IMR-90 (cell line): ENCODE results near the gene PROSER2. TPM values are rescaled to one million over a fixed set of nuclear protein-coding genes. Genes with fewer than 3 reads are reported as not detected.

Experiments
- ATAC-seq: fragments of 200-7000 bp; cut with Tn5 transposase; 2 replicates; pipeline ENCODE4 v1.9.1; 2020; ENCODE audit warnings: low read depth, mild to moderate bottlenecking, moderate library complexity
- BruUV-seq: library from RNA; stranded (reverse); fragments of 400-500 nt; replicated peaks from 2 replicates; lab custom pipeline; 2021; lab: Mats Ljungman, UMichigan
- CTCF ChIA-PET: fragments of 300-600 bp; formaldehyde crosslinking; extraction: SDS; loops from one replicate; lab custom pipeline; 2021; ENCODE audit warnings: antibody characterized with exemption; lab: Yijun Ruan, JAX
- POLR2A ChIA-PET: fragments of 300-600 bp; sonication (Branson Sonifier 250); formaldehyde crosslinking; loops from one replicate; lab custom pipeline; 2022; ENCODE audit warnings: antibody characterized with exemption; ENCODE audit not compliant: unreplicated experiment; lab: Charles Lee
- DNase-seq: peaks from one replicate; pipeline ENCODE4 v3.0.0; 2013
- H2AFZ ChIP-seq: replicated peaks from 2 replicates; pipeline ENCODE3; 2013; ENCODE audit warnings: low read length, mild to moderate bottlenecking; ENCODE audit not compliant: poor library complexity
- H2AK5ac ChIP-seq: 2 replicates; pipeline ENCODE4 v1.6.1; 2013; ENCODE audit warnings: low read depth, low read length, inconsistent platforms
- H2AK9ac ChIP-seq: replicated peaks from 2 replicates; pipeline ENCODE3; 2013; ENCODE audit warnings: mild to moderate bottlenecking, low read depth, low read length, moderate library complexity; ENCODE audit not compliant: poor library complexity
- H2BK120ac ChIP-seq: 2 replicates; pipeline ENCODE4 v1.6.1; 2013; ENCODE audit warnings: low read depth, low read length, inconsistent platforms
- H2BK15ac ChIP-seq: 3 replicates; pipeline ENCODE4 v1.6.1; 2013; ENCODE audit warnings: low read depth, low read length, inconsistent platforms
- H2BK20ac ChIP-seq: 2 replicates; pipeline ENCODE4 v1.6.1; 2013; ENCODE audit warnings: low read depth, mild to moderate bottlenecking, inconsistent platforms, low read length, moderate library complexity
- H2BK5ac ChIP-seq: 2 replicates; pipeline ENCODE4 v1.6.1; 2013; ENCODE audit warnings: mild to moderate bottlenecking, low read depth, low read length, inconsistent platforms; ENCODE audit not compliant: poor library complexity, severe bottlenecking
- H3K14ac ChIP-seq: replicated peaks from 2 replicates; pipeline ENCODE4 v1.6.1; 2013; ENCODE audit warnings: low read depth, low read length, inconsistent platforms
- H3K18ac ChIP-seq: 2 replicates; pipeline ENCODE4 v1.6.1; 2013; ENCODE audit warnings: low read depth, low read length, control low read depth
- H3K23ac ChIP-seq: 2 replicates; pipeline ENCODE4 v1.6.1; 2013; ENCODE audit warnings: low read depth, low read length, inconsistent platforms
- H3K27ac ChIP-seq: 2 replicates; pipeline ENCODE4 v1.5.1; 2013; ENCODE audit warnings: mild to moderate bottlenecking, control low read depth, low read length; ENCODE audit not compliant: insufficient read depth
- H3K27me3 ChIP-seq: 2 replicates; pipeline ENCODE4 v1.6.1; 2013; ENCODE audit warnings: low read length; ENCODE audit not compliant: control insufficient read depth, insufficient read depth
- H3K36me3 ChIP-seq: 2 replicates; pipeline ENCODE4 v1.6.1; 2013; ENCODE audit warnings: low read length, mixed read lengths; ENCODE audit not compliant: control insufficient read depth, insufficient read depth
- H3K4ac ChIP-seq: 2 replicates; pipeline ENCODE4 v1.6.1; 2013; ENCODE audit warnings: low read depth, low read length, inconsistent platforms
- H3K4me1 ChIP-seq: 2 replicates; pipeline ENCODE4 v1.6.1; 2013; ENCODE audit warnings: low read length, mixed read lengths; ENCODE audit not compliant: control insufficient read depth, insufficient read depth
- H3K4me2 ChIP-seq: 2 replicates; pipeline ENCODE4 v1.6.1; 2013; ENCODE audit warnings: low read depth, mild to moderate bottlenecking, control low read depth, low read length, moderate library complexity
- H3K4me3 ChIP-seq: 2 replicates; pipeline ENCODE4 v1.5.1; 2013; ENCODE audit warnings: low read depth, mild to moderate bottlenecking, control low read depth, low read length, moderate library complexity; ENCODE audit not compliant: insufficient read depth
- H3K56ac ChIP-seq: 2 replicates; pipeline ENCODE4 v1.6.1; 2013; ENCODE audit warnings: low read length, inconsistent platforms; ENCODE audit not compliant: insufficient read depth; ENCODE audit errors: extremely low read depth
- H3K79me1 ChIP-seq, 2 experiments: 2 replicates each; pipeline ENCODE4 v1.6.1; 2013; ENCODE audit warnings: low read length in 2 of 2, inconsistent platforms in 1 of 2, low read depth in 1 of 2
- H3K9ac ChIP-seq: 2 replicates; pipeline ENCODE4 v1.6.1; 2013; ENCODE audit warnings: low read depth, low read length, control low read depth
- H3K9me1 ChIP-seq: 2 replicates; pipeline ENCODE4 v1.6.1; 2013; ENCODE audit warnings: low read length, inconsistent platforms; ENCODE audit not compliant: insufficient read depth
- H3K9me3 ChIP-seq: 2 replicates; pipeline ENCODE4 v1.6.1; 2013; ENCODE audit warnings: low read length; ENCODE audit not compliant: control insufficient read depth, insufficient read depth
- H4K20me1 ChIP-seq: 2 replicates; pipeline ENCODE4 v1.6.1; 2013; ENCODE audit warnings: low read length, inconsistent platforms; ENCODE audit not compliant: insufficient read depth
- H4K5ac ChIP-seq: 2 replicates; pipeline ENCODE4 v1.6.1; 2013; ENCODE audit warnings: mild to moderate bottlenecking, low read depth, low read length, control low read depth
- H4K8ac ChIP-seq, 2 experiments: 2 replicates each; pipeline ENCODE4 v1.6.1; 2013; ENCODE audit warnings: low read depth in 2 of 2, low read length in 2 of 2, control low read depth in 1 of 2, inconsistent platforms in 1 of 2
- H4K91ac ChIP-seq: 2 replicates; pipeline ENCODE4 v1.6.1; 2013; ENCODE audit warnings: low read depth, low read length, inconsistent platforms; ENCODE audit not compliant: insufficient read depth
- BHLHE40 ChIP-seq: fragments of 150-350 bp; IDR thresholded peaks from 2 replicates; pipeline ENCODE4 v1.6.1; 2016; ENCODE audit warnings: mild to moderate bottlenecking, low read depth, low read length
- CEBPB ChIP-seq: IDR thresholded peaks from 2 replicates; pipeline ENCODE4 v1.6.1; 2012; ENCODE audit warnings: low read depth, low read length, improper control_type of control experiment
- CHD1 ChIP-seq: IDR thresholded peaks from 2 replicates; pipeline ENCODE4 v1.6.1; 2012; ENCODE audit warnings: low read depth, low read length, improper control_type of control experiment
- CTCF ChIP-seq: conservative IDR thresholded peaks from 2 replicates; pipeline ENCODE4 v1.5.1; 2012; ENCODE audit warnings: mild to moderate bottlenecking, low read depth, low read length, improper control_type of control experiment
- FOS ChIP-seq: fragments of 150-350 bp; IDR thresholded peaks from 2 replicates; pipeline ENCODE4 v1.6.1; 2016; ENCODE audit warnings: low read depth, low read length
- MAFK ChIP-seq: IDR thresholded peaks from 2 replicates; pipeline ENCODE4 v1.6.1; 2012; ENCODE audit warnings: low read depth, low read length, improper control_type of control experiment
- MAZ ChIP-seq: IDR thresholded peaks from 2 replicates; pipeline ENCODE4 v1.6.1; 2012; ENCODE audit warnings: low read depth, mild to moderate bottlenecking, low read length, improper control_type of control experiment, moderate library complexity, borderline replicate concordance
- MXI1 ChIP-seq: IDR thresholded peaks from 2 replicates; pipeline ENCODE4 v1.6.1; 2012; ENCODE audit warnings: low read depth, mild to moderate bottlenecking, low read length, moderate library complexity, borderline replicate concordance
- NFE2L2 ChIP-seq: fragments of 150-350 bp; IDR thresholded peaks from 2 replicates; pipeline ENCODE4 v1.6.1; 2016; ENCODE audit warnings: low read depth, mild to moderate bottlenecking, low read length
- POLR2A ChIP-seq: IDR thresholded peaks from 2 replicates; pipeline ENCODE4 v1.6.1; 2012; ENCODE audit warnings: mild to moderate bottlenecking, low read depth, low read length
- RAD21 ChIP-seq: IDR thresholded peaks from 2 replicates; pipeline ENCODE4 v1.6.1; 2012; ENCODE audit warnings: low read length, improper control_type of control experiment
- RCOR1 ChIP-seq: IDR thresholded peaks from 2 replicates; pipeline ENCODE4 v1.6.1; 2012; ENCODE audit warnings: mild to moderate bottlenecking, low read length, improper control_type of control experiment; ENCODE audit not compliant: insufficient replicate concordance
- RFX5 ChIP-seq: IDR thresholded peaks from 2 replicates; pipeline ENCODE4 v1.8.0; 2012; ENCODE audit warnings: low read depth, mild to moderate bottlenecking, low read length, moderate library complexity
- SMC3 ChIP-seq: fragments of 150-350 bp; IDR thresholded peaks from 2 replicates; pipeline ENCODE4 v1.6.1; 2016; ENCODE audit warnings: low read depth, mild to moderate bottlenecking, antibody characterized with exemption, low read length, moderate library complexity
- USF2 ChIP-seq: fragments of 150-350 bp; IDR thresholded peaks from 2 replicates; pipeline ENCODE4 v1.6.1; 2017; ENCODE audit warnings: mild to moderate bottlenecking, antibody characterized with exemption, low read length, low read depth
- WGBS, 2 experiments: methylation state at CpG; one replicate each; pipeline versions ENCODE4 v1.1.5 to v1.1.7; 2013; ENCODE audit warnings: missing lambda C conversion rate in 2 of 2; ENCODE audit not compliant: insufficient read length in 1 of 2; ENCODE audit errors: extremely low coverage in 2 of 2; 5-methylcytosine and 5-hydroxymethylcytosine counted together
- dilution Hi-C: fragments of 300-500 bp; cut with HindIII; formaldehyde crosslinking; loops from one replicate; pipeline ENCODE4 v1.14.3; 2018; ENCODE audit warnings: low sequenced_read_pairs; ENCODE audit not compliant: unreplicated experiment
- in situ Hi-C: fragments of 300-500 bp; cut with MboI; formaldehyde crosslinking; loops from 3 replicates; pipeline ENCODE4 v1.14.3; 2019; ENCODE audit warnings: low sequenced_read_pairs, inconsistent platforms, mixed read lengths
- intact Hi-C: fragments of 100-400 bp; cut with micrococcal nuclease; formaldehyde crosslinking; loops from 2 replicates; pipeline ENCODE4 v1.10.0; 2022
- polyA plus RNA-seq, 3 experiments: library from polyadenylated mRNA; depleted of rRNA; stranded (reverse); fragments of >200 nt; gene quantifications; 2 replicates each; pipeline ENCODE4 v1.2.3, GENCODE V29; 2012; ENCODE audit warnings: low replicate concordance in 1 of 3
- total RNA-seq: library from RNA; depleted of rRNA; stranded (reverse); fragments of >200 nt; gene quantifications from 2 replicates; pipeline ENCODE4 v1.2.3, GENCODE V29; 2012
- TF ChIP-seq, protein P1 (sequence below): fragments of 150-350 bp; IDR thresholded peaks from 2 replicates; pipeline ENCODE4 v1.6.1; 2016; ENCODE audit warnings: low read depth, mild to moderate bottlenecking, low read length, moderate library complexity, borderline replicate concordance

Gene PROSER2
- total and polyA plus RNA-seq, 2 of the 4 experiments (the other 2 are of a cell fraction), result 1.4 to 2.0 TPM

- Histone ChIP-seq H3K4me2 (no peak overlapping the region), H4K5ac (no peak overlapping the region), H3K36me3 (no peaks in the 10 kb centered on the region), H3K4me1 (peaks cover 1% of the 10 kb centered on the region; the same call in 1 of the 2 replicates), H3K4me3 (no peak overlapping the region), H3K23ac (no peak overlapping the region), H2AK5ac (no peak overlapping the region), H3K18ac (no peak overlapping the region), H3K4ac (no peak overlapping the region), H3K9me3 (no peaks in the 10 kb centered on the region), H3K14ac (no peak overlapping the region), H2BK120ac (no peak overlapping the region), H3K79me1 (peaks cover 2 to 5% of the 10 kb centered on the region in 2 experiments; a peak in 3 of 4 replicates), H4K20me1 (no peaks in the 10 kb centered on the region), H3K9ac (no peak overlapping the region), H3K27me3 (no peaks in the 10 kb centered on the region), H2AFZ (no peak overlapping the region), H4K8ac (no peak overlapping the region), H3K9me1 (no peaks in the 10 kb centered on the region), H2BK20ac (no peak overlapping the region), H3K56ac (no peak overlapping the region), H4K91ac (no peak overlapping the region), H2BK15ac (no peak overlapping the region), H2BK5ac (no peak overlapping the region), H3K27ac (no peak overlapping the region), H2AK9ac (no peak overlapping the region)
- ChIA-PET CTCF (no interaction called here), POLR2A (no interaction called here)
- no TSS peak for BruUV-seq
- TF ChIP-seq MAZ, result no peak
- no peak for TF ChIP-seq NFE2L2
- TF ChIP-seq USF2, result no peak
- TF ChIP-seq FOS, result no peak
- TF ChIP-seq MXI1, result no peak
- TF ChIP-seq BHLHE40, result no peak
- TF ChIP-seq RAD21, result no peak
- no peak for TF ChIP-seq POLR2A
- TF ChIP-seq CTCF, result no peak
- TF ChIP-seq, protein P1, sequence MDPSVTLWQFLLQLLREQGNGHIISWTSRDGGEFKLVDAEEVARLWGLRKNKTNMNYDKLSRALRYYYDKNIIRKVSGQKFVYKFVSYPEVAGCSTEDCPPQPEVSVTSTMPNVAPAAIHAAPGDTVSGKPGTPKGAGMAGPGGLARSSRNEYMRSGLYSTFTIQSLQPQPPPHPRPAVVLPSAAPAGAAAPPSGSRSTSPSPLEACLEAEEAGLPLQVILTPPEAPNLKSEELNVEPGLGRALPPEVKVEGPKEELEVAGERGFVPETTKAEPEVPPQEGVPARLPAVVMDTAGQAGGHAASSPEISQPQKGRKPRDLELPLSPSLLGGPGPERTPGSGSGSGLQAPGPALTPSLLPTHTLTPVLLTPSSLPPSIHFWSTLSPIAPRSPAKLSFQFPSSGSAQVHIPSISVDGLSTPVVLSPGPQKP, result no peak
- no peak for TF ChIP-seq CEBPB
- no peak for TF ChIP-seq MAFK
- no peak for TF ChIP-seq RCOR1
- TF ChIP-seq SMC3, result no peak
- TF ChIP-seq RFX5, result no peak
- no peak for TF ChIP-seq CHD1
- dilution Hi-C loops, result no loop called here
- DNase-seq (no peak), ATAC-seq (no peak)
- no CpG with 5 or more reads among the region's 7 CpGs for WGBS, 2 experiments
- in situ Hi-C loops, result no loop called here
- intact Hi-C loops, result no loop called here
Measured at GRCh38 chr10:11845113-11845512, 22.0 kb downstream of the PROSER2 start.
